B cell (primary cell): ENCODE measurements around the gene RNF130. TPM values are rescaled to one million over a fixed set of nuclear protein-coding genes. Genes with fewer than 3 reads are reported as not detected.
A peak's percentile ranks its signal among the peaks of the same experiment; 100 is the strongest.

ENCODE experiments used
- polyA plus RNA-seq: library from polyadenylated mRNA; depleted of rRNA; stranded (reverse); fragments of >200 nt; gene quantifications from 2 replicates; pipeline ENCODE4 v1.2.3, GENCODE V29; 2012
- small RNA-seq: library from RNA; depleted of rRNA; stranded (forward); fragments of <200 nt; gene quantifications from one replicate; pipeline ENCODE3, GENCODE V24; 2012; ENCODE audit warnings: low replicate concordance, low read depth; ENCODE audit not compliant: insufficient read length
- total RNA-seq, 2 donors: library from RNA; stranded (reverse); fragments of 120-200 nt in 1 of 2; gene quantifications; 1 replicate in 1 of 2; 2 replicates in 1 of 2; pipeline versions ENCODE4 v1.2.3 to v1.2.4, GENCODE V29; 2013 to 2022

RNF130 gene
- total and polyA plus RNA-seq, 2 donors (not counting 1 experiment from before 2014, with no cell fraction given) = 18.1 to 25.8 TPM

Small RNA genes within 50 kb of the gene (small RNA-seq; reads per million reads assigned to genes)
- gene MIR340 = 46.9 reads per million, percentile 93 among the genes with 10 or more reads in this experiment

Other genes starting within 250 kb of the RNF130 start
- gene MRNIP, start 212.9 kb downstream of the RNF130 start, total RNA-seq = 152 and 160 TPM in 2 replicates
- 136 and 178 TPM in 2 replicates for gene MRNIP, start 212.9 kb downstream of the RNF130 start, polyA plus RNA-seq
- gene TBC1D9B, start 163.9 kb downstream of the RNF130 start, total RNA-seq = 144 and 149 TPM in 2 replicates
- 122 and 143 TPM in 2 replicates for gene TBC1D9B, start 163.9 kb downstream of the RNF130 start, polyA plus RNA-seq
- gene RASGEF1C, start 137.5 kb upstream of the RNF130 start, total RNA-seq = not detected in 2 replicates
- not detected in 2 replicates for gene RASGEF1C, start 137.5 kb upstream of the RNF130 start, polyA plus RNA-seq
- 39.7 and 40.4 TPM in 2 replicates for gene MAPK9, start 220.3 kb upstream of the RNF130 start, total RNA-seq
- gene MAPK9, start 220.3 kb upstream of the RNF130 start, polyA plus RNA-seq = 19.7 and 25.1 TPM in 2 replicates